ENCODE results near the gene CEP104.

The CEP104 gene

DNA sequence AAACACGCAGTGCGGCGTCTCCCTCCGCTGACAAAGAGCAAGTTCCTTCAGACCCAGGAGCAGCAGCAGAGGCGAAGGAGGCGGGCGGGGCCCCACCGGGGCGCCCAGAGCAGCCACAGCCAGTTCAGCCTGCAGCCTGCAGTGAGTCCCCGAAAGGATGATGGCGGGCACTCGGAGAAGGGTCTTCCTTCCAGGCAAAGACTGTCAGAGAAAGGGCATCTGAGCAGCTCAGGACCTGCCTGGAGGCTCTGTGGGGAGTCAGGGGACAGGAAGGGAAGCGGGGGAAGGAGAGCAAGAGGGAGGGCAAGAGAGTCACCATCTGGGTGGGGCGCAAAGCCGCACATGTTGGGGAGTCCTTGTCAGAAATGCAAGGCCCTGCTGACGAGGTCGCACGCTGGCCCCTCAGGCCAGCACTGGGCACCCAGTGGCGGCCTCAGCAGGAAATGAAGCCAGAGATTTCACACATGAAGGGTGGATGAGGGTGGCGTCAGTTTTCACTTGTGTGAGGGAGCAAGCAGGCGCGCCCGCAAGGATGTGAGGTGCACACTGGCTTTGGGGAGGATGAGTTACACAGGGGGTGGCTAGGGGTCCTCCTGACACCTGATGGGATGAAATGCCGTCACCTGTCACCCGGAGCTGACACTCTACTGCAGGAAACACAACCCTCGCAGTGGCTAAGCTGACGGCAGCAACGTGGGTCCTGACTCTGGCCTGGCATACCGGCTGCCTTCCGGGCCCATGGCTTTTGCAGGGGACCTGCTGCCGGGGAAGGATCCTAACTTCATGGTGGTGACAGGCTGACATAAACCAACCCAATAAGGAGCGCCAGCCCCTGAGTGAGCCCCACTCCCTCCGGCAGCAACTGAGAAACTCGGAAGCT, 67.3 kb downstream of the CEP104 start:
- H3K36me3 ChIP-seq (ENCODE audit: control insufficient read depth, insufficient read depth, low read length) = peaks cover 38% of the 10 kb centered on the region
- no peaks in the 10 kb centered on the region for H3K9me3 ChIP-seq (ENCODE audit: control insufficient read depth, low read length)
- no peak overlapping the region for H3K4me3 ChIP-seq (ENCODE audit: insufficient read depth, low read depth, low read length, poor library complexity, severe bottlenecking)
- H3K27ac ChIP-seq (ENCODE audit: insufficient read depth, low read length, poor library complexity, severe bottlenecking) = no peak overlapping the region
- peaks cover 15% of the 10 kb centered on the region for H3K4me1 ChIP-seq (ENCODE audit: control insufficient read depth, insufficient read depth, low read length, poor library complexity, severe bottlenecking)
- no peak for DNase-seq
- H3K27me3 ChIP-seq (replicated peaks; ENCODE audit: control insufficient read depth, insufficient read depth, low read length, poor library complexity, severe bottlenecking) = no peaks in the 10 kb centered on the region

DNA sequence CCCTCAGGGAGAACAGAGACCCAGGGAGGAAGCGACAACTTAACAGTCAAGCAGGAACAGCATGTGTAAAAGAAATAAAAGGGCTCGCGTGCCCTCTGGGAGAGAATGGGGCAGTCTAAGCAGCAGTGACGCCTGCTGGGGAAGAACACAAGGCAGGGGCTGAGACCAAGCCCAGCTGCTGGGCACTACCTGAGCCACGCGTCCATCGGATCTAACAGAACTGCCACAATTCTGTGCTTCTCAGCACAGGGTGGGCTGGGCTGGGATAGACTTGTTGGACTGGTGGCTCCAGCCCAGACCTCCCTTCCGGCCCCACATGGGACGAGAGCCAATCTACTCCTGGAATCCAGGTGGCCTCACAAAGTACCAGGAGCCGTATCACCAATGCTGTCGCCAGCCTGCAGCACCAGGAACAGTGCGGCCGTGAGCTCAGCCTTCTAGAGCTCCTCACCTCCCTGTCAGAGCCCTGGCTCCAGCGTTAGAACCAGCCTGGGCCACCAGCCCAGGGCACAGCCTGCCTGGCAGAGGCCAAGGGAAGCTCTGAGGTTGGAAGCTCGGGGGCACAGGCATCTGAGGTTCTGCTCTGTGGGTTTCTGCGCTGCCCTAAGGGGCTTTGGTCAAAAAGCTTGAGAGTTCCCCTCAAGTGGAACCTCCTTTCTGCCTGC, 68.1 kb downstream of the CEP104 start:
- no peak overlapping the region for H3K4me3 ChIP-seq (ENCODE audit: insufficient read depth, low read depth, low read length, poor library complexity, severe bottlenecking)
- H3K27ac ChIP-seq (ENCODE audit: insufficient read depth, low read length, poor library complexity, severe bottlenecking) = no peak overlapping the region
- no peak for DNase-seq

DNA sequence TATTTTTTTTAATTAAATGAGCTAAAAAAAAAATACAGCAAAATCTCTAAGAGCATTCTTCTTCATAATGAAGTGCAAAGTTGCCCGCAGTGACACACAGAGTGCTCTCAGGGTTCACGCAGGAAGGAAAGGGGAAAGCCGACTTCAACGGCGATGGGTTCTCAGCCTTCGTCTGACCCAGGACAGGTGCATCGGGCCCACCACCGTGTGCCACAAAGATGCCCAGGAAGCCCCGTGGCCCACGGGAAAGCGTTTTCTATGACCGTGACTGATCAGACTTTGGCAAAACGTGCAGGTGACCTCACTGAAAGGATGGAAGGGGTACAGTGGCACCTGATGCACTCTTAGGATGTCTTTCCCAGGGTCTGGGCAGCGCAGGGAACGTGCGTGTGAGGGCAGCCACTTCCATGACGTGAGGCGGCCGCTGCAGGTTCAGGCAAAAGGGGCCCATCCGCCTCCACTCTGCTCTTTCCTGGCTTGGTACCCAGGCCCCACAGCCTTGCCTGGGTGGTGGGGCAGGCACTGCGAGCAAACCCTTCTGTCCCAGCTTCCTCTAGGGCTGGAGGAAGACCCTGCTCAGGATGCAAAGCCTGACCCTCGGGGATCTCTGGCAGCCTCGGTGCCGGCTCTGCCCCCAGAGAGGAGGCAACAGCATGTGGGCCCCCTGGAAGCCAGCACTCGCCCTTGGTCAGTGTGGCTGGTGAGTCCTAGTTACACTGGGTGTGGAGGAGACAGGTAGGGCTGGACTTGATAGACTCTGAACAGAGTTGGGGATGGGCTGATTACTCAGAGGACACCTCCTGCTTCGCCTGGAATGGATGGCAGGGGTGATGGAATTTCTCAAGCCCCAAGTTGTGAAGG, 69.0 kb downstream of the CEP104 start:
- Histone ChIP-seq H3K4me3 (ENCODE audit: insufficient read depth, low read depth, low read length, poor library complexity, severe bottlenecking) (no peak overlapping the region), H3K27me3 (replicated peaks; ENCODE audit: control insufficient read depth, insufficient read depth, low read length, poor library complexity, severe bottlenecking) (no peaks in the 10 kb centered on the region), H3K4me1 (ENCODE audit: control insufficient read depth, insufficient read depth, low read length, poor library complexity, severe bottlenecking) (peaks cover 12% of the 10 kb centered on the region), H3K9me3 (ENCODE audit: control insufficient read depth, low read length) (no peaks in the 10 kb centered on the region), H3K36me3 (ENCODE audit: control insufficient read depth, insufficient read depth, low read length) (peaks cover 51% of the 10 kb centered on the region), H3K27ac (ENCODE audit: insufficient read depth, low read length, poor library complexity, severe bottlenecking) (no peak overlapping the region)
- no peak for DNase-seq

More for the DNA sequence above, 68.1 kb downstream of the CEP104 start:
- Histone ChIP-seq H3K36me3 (ENCODE audit: control insufficient read depth, insufficient read depth, low read length) (peaks cover 45% of the 10 kb centered on the region), H3K4me1 (ENCODE audit: control insufficient read depth, insufficient read depth, low read length, poor library complexity, severe bottlenecking) (peaks cover 12% of the 10 kb centered on the region), H3K9me3 (ENCODE audit: control insufficient read depth, low read length) (no peaks in the 10 kb centered on the region), H3K27me3 (replicated peaks; ENCODE audit: control insufficient read depth, insufficient read depth, low read length, poor library complexity, severe bottlenecking) (no peaks in the 10 kb centered on the region)

DNA sequence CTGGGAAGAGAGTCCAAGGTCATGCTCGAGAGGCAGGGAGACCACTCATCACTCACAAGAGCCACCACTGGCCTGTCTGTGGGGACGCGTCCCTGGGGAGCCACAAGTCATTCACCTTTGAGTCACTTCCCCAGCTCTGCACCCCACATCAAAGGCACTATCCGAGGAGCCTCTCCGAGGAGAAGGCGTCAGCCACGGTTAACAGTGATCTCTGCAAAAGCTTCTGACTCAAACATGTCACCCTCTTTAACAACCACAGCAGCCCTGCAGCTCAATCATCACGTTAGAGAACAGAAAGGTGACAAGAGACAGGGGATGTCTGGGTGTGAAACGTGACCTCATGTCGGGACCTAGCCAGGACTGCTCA, 69.7 kb downstream of the CEP104 start:
- peaks cover 57% of the 10 kb centered on the region for H3K36me3 ChIP-seq (ENCODE audit: control insufficient read depth, insufficient read depth, low read length)
- DNase-seq = peak in 2 of 3 donors; percentile 43 to 52
- H3K9me3 ChIP-seq (ENCODE audit: control insufficient read depth, low read length) = no peaks in the 10 kb centered on the region
- peaks cover 12% of the 10 kb centered on the region for H3K4me1 ChIP-seq (ENCODE audit: control insufficient read depth, insufficient read depth, low read length, poor library complexity, severe bottlenecking)
- no peaks in the 10 kb centered on the region for H3K27me3 ChIP-seq (replicated peaks; ENCODE audit: control insufficient read depth, insufficient read depth, low read length, poor library complexity, severe bottlenecking)
- no peak overlapping the region for H3K4me3 ChIP-seq (ENCODE audit: insufficient read depth, low read depth, low read length, poor library complexity, severe bottlenecking)
- no peak overlapping the region for H3K27ac ChIP-seq (ENCODE audit: insufficient read depth, low read length, poor library complexity, severe bottlenecking)

DNA sequence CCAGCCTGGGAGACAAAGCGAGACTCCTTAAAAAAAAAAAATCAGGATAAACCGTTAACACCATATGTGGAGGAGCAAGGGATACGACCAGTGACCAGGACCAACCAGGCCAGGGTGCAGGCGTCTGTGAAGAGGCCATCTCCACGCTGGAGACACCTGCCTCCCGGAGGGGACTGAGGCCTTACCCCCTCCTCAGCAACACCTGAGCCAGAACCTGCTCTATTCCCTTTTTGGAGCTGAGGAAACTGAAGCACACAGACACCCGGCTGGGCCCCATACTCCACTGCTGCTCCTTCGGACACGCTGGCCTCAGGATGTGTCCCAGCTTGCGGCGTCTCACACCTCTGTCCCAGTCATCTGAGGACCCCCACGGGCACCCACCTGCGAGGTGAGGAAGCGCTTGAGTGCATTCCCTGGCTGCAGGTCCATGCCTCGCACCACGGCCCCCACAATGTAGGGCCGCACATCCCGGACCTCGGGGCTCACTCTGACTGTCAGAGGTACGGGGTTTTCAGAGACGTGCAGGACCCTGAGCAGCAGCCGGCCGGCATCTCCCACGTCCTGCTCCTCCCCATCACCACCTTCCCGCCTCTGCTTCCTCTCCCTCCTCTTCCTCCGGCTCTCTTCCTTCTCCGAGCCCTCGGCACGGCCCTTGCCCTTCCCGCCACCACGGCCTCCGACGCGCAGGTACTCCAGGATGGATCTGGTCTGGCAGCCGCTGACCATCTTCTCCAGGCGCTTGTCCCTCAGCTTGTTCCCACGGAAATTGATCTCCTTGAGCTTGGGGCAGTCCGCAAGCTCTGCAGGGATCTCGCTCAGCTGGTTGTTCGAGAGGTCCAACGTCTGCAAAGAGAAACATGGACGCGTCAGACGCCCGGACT, 70.3 kb downstream of the CEP104 start:
- Histone ChIP-seq H3K4me3 (ENCODE audit: insufficient read depth, low read depth, low read length, poor library complexity, severe bottlenecking) (no peak overlapping the region), H3K9me3 (ENCODE audit: control insufficient read depth, low read length) (no peaks in the 10 kb centered on the region), H3K36me3 (ENCODE audit: control insufficient read depth, insufficient read depth, low read length) (peaks cover 63% of the 10 kb centered on the region), H3K4me1 (ENCODE audit: control insufficient read depth, insufficient read depth, low read length, poor library complexity, severe bottlenecking) (peaks cover 12% of the 10 kb centered on the region), H3K27ac (ENCODE audit: insufficient read depth, low read length, poor library complexity, severe bottlenecking) (no peak overlapping the region), H3K27me3 (replicated peaks; ENCODE audit: control insufficient read depth, insufficient read depth, low read length, poor library complexity, severe bottlenecking) (no peaks in the 10 kb centered on the region)
- DNase-seq = no peak

DNA sequence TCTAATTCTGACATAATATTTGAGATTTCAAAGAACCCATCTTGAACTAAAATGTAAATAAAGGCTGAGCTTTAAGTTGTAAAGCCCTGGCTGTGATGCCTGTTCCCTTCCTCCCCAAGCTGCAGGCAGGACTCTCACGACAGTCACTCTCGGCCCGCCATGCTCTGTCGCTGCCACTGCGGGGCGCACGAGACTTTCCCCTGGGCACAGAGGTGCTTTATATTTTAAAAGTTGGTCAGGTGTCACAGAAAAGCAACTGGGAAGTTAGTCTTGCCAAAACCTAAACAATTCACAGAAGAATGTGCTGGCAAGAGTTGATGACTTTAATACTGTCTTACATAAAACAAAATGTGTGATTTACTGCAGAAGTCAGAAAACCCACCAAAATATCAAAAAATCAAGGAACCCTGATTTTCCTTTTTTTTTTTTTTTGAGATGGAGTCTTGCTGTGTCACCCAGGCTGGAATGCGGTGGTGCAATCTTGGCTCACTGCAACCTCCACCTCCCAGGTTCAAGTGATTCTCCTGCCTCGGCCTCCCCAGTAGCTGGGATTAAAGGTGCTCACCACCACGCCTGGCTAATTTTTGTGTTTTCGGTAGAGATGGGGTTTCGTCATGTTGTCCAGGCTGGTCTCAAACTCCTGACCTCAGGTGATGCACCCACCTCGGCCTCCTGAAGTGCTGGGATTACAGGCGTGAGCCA, 71.4 kb downstream of the CEP104 start:
- Histone ChIP-seq H3K27ac (ENCODE audit: insufficient read depth, low read length, poor library complexity, severe bottlenecking) (no peak overlapping the region), H3K36me3 (ENCODE audit: control insufficient read depth, insufficient read depth, low read length) (peaks cover 74% of the 10 kb centered on the region)
- no peak for DNase-seq

DNA sequence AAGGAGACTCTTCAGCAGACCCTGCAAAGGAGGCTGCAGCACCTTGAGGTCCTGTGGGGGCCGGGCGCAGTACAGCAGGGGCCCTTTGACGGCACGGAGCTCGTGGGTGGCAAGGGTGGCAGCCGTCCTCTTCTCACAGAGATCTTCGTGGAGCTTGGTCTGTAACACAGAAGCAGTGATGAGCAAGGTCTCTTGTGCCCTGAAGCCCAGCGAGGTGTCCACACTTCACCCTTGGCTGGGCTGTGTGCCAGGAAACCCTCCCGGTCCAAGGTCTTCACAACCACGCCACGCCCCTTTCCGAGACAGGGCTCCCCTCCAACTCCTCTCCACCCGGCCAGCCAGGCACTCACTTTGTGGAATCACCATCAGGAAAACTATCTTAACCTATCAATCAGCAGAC, 72.0 kb downstream of the CEP104 start:
- Histone ChIP-seq H3K27me3 (replicated peaks; ENCODE audit: control insufficient read depth, insufficient read depth, low read length, poor library complexity, severe bottlenecking) (no peaks in the 10 kb centered on the region), H3K4me3 (ENCODE audit: insufficient read depth, low read depth, low read length, poor library complexity, severe bottlenecking) (no peak overlapping the region), H3K4me1 (ENCODE audit: control insufficient read depth, insufficient read depth, low read length, poor library complexity, severe bottlenecking) (peaks cover 12% of the 10 kb centered on the region), H3K36me3 (ENCODE audit: control insufficient read depth, insufficient read depth, low read length) (peaks cover 76% of the 10 kb centered on the region), H3K27ac (ENCODE audit: insufficient read depth, low read length, poor library complexity, severe bottlenecking) (no peak overlapping the region), H3K9me3 (ENCODE audit: control insufficient read depth, low read length) (no peaks in the 10 kb centered on the region)
- no peak for DNase-seq

More for the DNA sequence above, 71.4 kb downstream of the CEP104 start:
- no peaks in the 10 kb centered on the region for H3K9me3 ChIP-seq (ENCODE audit: control insufficient read depth, low read length)
- no peak overlapping the region for H3K4me3 ChIP-seq (ENCODE audit: insufficient read depth, low read depth, low read length, poor library complexity, severe bottlenecking)
- H3K27me3 ChIP-seq (replicated peaks; ENCODE audit: control insufficient read depth, insufficient read depth, low read length, poor library complexity, severe bottlenecking) = no peaks in the 10 kb centered on the region
- H3K4me1 ChIP-seq (ENCODE audit: control insufficient read depth, insufficient read depth, low read length, poor library complexity, severe bottlenecking) = peaks cover 12% of the 10 kb centered on the region

DNA sequence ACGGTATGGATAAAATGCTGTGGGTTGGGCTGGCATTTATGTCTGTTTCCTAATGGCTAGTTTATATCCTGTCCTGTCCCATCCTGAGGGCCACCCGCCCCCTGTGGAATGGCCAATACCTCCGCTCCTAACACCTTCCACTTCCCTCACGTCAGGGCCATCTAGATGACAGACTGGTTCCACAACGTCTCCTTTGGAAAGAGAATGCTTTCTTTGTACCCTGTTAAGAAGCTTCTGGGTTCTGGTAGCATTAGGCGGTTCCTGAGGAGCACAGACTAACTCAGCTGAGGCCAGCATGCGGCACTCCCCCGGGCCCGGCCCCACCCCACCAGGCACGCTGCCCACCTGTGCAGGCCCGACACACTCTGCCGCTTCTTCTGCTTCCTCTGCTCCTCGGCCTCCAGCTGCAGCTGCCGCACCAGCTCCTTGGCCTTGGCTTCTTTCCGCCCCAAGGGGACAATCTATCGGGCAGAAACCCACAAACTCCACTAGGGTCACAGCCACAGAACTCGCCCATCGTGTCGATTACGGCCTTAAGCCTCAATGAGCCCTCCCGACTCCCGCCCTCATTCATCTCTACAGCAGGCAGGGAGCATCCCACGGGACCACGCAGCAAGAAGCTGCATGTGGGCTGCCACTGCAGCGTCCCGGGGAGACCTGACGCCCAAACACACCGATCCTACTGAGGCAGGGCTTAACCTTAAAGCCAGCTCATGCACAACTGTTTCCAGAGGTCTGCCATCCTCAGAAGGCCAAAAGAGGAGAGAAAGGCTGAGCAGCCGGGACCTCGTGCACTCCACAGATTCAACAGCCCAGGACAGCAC, 73.1 kb downstream of the CEP104 start:
- peaks cover 75% of the 10 kb centered on the region for H3K36me3 ChIP-seq (ENCODE audit: control insufficient read depth, insufficient read depth, low read length)
- peaks cover 12% of the 10 kb centered on the region for H3K4me1 ChIP-seq (ENCODE audit: control insufficient read depth, insufficient read depth, low read length, poor library complexity, severe bottlenecking)
- H3K4me3 ChIP-seq (ENCODE audit: insufficient read depth, low read depth, low read length, poor library complexity, severe bottlenecking) = no peak overlapping the region
- no peaks in the 10 kb centered on the region for H3K9me3 ChIP-seq (ENCODE audit: control insufficient read depth, low read length)
- H3K27me3 ChIP-seq (replicated peaks; ENCODE audit: control insufficient read depth, insufficient read depth, low read length, poor library complexity, severe bottlenecking) = no peaks in the 10 kb centered on the region
- no peak overlapping the region for H3K27ac ChIP-seq (ENCODE audit: insufficient read depth, low read length, poor library complexity, severe bottlenecking)
- no peak for DNase-seq
